ENCODE data around the gene TRAPPC14.
A peak's percentile ranks its signal among the peaks of the same experiment; 100 is the strongest.
"Not testable (repeated sequence)": the region's sequence is repeated elsewhere in the genome, so short reads cannot be mapped to it uniquely, and the experiment has no call there.

TRAPPC14 gene

DNA sequence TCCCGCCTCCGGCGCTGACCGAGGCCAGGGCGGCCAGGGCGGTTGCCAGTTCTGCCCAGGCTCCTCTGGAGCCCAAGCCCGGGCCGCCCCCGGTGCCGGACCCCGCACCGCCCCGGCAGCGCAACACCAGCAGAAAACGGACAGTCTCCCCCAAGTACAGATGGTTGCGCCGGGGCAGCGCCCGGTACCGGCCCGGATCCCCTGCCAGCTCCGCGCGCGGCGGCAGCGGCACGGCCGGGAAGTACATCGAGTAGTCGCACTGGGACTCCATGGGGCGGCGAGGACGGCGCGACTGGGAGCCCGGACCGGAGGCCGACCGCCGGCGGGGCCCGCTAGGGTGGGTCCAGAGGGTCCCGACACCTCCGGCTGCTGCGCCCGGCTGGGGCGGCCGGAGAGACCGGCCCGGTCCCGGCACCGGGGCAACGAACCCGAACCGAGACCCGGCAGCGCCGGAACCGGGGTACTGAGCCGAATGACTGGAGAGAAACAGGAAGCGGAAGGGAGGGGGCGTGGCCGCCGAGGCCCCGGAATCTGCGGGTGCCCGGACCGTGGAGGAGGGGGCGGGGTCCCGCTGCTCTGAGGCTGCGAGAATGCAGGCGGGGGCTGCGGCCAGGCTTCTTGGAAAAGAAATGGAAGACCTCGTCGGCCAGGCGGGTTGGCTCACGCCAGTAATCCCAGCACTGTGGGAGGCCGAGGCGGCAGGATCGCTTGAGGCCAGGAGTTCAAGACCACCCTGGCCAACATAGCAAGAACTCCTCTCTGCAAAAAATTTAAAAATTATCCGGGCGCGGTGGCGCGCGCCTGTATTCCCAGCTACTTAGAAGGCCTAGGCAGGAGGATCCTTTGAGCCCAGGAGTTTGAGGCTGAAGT, at the start of gene TRAPPC14:
Gene TRAPPC14, minus strand, starts transcription at position 495 of the 870 bp plus-strand sequence. Its CDS starts 224 bp downstream, at position 271.
- peak; percentile 91 for DNase-seq

DNA sequence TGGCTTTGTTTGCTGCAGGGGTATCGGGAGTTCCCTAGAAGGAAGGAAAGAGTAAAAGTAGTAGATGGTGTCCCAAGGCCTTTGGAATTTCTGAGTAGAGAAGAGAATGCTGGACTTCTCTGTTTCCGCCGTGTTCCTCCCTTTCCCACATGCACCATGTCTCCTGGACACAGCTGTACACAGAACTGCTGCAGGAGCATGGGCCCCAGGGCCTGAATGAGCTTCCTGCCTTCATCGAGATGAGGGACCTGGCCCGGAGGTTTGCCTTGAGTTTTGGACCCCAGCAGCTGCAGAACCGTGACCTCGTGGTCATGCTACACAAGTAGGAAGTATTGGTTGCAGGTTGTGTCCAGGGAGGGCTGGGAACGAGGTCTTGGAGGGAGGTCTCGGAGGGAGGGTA, 45.9 kb upstream of the TRAPPC14 start:
- DNase-seq, result no peak

DNA sequence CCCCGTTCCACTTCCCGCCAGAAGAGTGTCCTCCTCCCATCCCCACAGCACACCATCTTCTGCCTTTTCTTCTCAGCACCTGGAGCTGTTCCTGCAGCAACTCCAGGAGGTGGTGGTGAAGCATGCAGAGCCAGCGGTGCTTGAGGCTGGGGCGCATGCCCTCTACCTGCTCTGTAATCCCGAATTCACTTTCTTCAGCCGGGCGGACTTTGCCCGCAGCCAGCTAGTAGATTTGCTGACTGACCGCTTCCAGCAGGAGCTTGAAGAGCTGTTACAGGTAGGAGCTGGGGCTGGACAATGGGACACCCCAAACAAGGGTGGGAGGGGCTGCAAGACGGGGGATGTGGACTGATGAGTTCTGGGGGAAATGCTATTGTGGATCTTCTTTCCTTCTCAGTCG, 42.2 kb upstream of the TRAPPC14 start:
- no peak for DNase-seq

DNA sequence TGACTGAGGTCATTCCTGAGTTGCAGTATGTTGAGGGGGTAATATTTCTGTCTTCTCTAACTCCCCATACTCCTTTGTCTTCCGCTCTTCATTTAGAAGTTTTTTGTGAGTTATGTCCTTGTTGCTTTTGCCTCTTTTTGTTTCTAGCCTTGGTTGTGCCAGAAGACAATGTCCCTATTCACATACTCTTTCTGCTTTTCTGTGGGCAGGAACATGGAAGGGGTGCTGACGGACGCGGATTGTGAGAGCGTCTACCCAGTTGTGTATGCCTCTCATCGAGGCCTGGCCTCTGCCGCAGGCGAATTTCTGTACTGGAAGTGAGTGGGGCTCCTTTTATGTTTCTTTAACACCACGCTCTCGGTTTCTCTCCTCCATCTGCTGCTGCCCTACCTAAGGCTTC, 39.7 kb upstream of the TRAPPC14 start:
- no peak for DNase-seq

DNA sequence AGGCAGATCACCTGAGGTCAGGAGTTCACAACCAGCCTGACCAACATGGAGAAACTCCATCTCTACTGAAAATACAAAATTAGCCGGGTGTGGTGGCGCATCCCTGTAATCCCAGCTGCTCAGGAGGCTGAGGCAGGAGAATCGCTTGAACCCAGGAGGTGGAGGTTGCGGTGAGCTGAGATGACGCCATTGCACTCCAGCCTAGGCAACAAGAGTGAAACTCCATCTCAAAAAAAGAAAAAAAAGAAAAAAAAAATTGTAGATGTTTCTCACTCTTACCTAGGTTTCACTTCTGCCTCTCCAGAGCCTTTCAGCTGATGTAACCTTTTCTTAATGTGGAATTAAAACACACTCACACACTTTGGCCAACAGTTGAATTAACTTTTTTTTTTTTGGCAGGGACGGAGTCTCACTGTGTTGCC, 37.4 kb upstream of the TRAPPC14 start:
- DNase-seq, result not testable (repeated sequence)

DNA sequence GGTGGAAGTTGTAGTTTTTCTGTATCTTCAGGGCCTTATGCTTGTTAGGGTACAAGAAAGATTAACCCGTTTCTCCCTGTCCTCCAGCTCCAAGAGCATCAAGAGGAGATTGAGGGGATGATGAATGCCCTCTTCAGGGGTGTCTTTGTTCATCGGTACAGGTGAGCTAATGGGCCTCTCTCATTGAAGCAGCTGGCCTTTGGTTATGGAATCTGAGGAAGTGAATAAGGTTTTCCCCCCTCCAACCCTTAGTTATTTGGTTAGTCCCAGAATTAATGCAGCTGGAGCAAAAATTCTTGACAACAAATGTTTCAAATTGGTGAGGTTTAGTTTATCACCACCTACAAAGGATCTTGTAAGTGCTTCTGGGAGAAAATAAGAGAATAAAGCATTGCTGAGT, 36.7 kb upstream of the TRAPPC14 start:
- no peak for DNase-seq

DNA sequence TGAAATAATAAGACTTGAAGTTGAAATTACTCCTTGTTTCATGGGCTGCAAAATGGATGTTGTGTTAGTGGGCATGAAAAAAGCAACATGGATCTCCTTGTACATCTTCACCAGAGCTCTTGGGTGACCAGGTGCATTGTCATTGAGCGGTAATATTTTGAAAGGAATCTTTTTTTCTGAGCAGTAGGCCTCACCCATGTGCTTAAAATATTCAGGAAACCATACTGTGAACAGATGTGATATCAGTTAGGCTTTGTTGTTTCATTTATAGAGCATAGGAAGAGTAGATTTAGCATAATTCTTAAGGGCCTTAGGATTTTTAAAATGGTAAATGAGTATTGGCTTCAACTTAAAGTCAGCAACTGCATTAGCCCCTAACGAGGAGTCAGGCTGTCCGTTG, 34.4 kb upstream of the TRAPPC14 start:
- no peak for DNase-seq

DNA sequence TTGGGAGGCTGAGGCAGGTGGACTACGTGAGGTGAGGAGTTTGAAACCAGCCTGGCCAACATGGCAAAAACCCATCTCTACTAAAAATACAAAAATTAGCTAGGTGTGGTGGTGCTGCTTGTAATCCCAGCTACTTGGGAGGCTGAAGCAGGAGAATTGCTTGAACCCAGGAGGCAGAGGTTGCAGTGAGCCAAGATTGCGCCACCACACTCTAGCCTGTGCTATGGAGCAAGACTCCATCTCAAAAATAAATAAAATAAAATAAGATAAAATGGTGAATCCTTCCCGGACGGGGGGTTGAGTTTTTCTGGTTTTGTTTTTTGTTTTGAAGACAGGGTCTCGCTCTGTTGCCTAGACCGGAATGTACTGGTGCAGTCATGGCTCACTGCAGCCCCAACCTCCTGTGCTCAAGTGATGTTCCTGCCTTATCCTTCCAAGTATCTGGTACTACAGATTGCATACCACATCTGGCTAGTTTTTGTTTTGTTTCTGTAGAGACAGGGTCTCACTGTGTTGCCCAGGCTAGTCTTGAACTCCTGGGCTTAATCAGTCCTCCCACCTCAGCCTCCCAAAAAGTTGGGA, 33.8 kb upstream of the TRAPPC14 start:
- not testable (repeated sequence) for DNase-seq

DNA sequence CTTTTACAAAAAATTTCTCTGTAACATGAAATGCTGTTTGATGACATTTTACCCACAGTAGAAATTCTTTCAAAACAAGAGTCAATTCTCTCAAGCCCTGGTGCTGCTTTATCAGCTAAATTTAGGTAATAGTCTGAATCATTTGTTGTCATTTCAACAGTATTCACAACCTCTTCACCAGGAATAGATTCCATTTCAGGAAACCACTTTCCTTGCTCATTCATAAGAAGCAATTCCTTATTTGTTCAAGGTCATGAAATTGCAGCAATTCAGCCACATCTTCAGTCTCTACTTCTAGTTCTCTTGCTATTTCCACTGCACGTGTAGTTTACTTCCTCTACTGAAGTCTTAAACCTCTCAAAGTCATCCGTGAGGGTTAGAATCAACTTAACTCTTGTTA, 33.3 kb upstream of the TRAPPC14 start:
- DNase-seq, result no peak

DNA sequence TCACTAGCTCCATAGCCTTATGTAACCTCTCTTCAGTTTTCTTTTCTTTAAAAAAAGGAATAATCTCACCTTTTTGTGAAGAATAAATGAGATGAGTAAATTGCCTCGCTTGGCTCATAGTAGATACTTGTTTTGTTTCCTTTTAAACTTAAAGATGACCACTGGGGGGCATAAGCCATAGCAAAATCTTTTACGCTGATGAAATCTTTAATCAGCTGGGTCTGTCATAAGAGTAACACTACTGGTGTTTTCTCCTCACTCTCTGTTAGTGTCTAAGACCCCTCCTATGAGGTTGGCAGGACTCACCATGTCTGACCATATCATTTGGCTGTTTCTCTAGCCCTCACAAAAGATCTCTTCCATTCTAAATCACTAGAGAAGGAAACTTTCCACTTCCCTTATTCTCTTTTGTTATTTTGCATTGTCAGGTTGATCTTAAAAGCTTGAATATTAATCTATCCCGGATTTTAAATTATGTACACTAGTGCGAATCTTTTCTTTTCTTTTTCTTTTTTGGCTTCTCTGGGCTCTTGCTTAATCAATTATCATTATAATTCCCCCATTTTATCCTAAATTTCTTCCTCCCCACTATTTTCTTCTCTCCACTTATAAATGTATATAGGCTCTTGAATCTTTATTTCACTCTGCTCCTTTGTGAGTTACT, 31.7 kb upstream of the TRAPPC14 start:
- no peak for DNase-seq

DNA sequence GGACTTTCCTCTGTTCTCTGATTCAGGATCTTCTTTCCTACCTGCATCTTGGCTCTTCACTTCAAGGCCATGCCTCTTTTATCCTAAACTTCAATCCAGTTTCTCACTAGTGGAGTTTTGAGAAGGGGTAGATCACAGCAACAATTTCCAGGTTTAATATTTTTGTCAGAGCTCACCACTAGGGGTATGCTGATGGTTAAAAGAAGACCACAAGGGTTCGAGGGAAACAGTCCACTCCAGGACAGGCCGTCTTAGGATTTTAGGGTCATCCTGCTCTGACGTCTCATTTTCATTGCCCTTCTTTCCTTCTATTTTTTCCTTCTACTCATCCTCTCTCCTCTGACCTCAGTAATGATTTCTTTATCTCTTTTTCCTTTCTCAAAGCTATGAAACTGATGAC, 30.5 kb upstream of the TRAPPC14 start:
- DNase-seq, result no peak

DNA sequence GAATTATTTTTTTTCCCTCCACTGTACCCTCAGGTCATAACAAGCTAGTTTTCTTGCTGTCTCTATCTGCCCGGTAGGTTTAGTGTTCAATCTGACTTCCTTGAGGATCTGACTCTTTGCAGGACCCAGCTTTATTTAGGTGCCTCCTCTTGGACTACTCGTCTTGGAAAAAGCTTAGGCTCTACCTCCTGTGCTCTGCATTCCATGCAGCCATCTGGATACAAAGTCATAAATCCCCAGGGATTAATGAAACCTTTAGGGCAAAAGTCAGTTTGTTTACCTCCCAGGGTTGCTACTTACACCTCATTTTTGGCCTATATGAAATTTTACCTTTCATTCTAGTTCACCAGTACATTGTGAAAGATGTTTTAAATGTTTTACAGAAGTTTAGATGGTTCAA, 27.2 kb upstream of the TRAPPC14 start:
- no peak for DNase-seq

DNA sequence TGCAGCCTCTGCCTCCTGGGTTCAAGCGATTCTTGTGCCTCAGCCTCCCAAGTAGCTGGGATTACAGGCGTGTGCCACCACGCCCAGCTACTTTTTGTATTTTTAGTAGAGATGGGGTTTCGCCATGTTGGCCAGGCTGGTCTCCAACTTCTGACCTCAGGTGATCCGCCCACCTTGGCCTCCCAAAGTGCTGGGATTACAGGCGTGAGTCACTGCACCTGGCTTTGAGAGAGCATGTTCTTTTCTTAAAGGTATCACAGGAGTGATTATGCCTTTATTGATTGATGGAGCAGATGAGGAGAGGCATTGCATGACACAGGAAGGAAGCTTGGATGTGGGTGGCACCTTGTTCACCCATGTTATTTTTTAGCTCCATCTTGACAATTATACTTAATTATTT, 24.6 kb upstream of the TRAPPC14 start:
- DNase-seq, result not testable (repeated sequence)

DNA sequence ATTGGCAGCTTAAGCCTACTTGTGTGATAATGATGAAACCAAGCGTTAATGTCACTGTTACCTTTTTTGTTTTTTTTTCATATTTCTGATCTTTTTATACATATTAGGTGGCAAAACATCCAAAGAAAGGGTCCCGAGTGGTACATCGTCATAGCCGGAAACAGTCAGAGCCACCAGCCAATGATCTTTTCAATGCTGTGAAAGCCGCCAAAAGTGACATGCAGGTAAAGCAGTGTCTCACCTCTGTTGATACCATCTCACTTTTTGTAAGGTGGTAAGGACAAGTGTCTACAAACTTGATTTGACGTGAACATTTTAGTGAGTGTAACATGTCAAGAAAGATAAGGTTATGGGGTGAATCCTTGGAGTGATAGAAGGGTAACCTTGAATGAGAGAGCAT, 24.1 kb upstream of the TRAPPC14 start:
- DNase-seq, result not testable (repeated sequence)

DNA sequence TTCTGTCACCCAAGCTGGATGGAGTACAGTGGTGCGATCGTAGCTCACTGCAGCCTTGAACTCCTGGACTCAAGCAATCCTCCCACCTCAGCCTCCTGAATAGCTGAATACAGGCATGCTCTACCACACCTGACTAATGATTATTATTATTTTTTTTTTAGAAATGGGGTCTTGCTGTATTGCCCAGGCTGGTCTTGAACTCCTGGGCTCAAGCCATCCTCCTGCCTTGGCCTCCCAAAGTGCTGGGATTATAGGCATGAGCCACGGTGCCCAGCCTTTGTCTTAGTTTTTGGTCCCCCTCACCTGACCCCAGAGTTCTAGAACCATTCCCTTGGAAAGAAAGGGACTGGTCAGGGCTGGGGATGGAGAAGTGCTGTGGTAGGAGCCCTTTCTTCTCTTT, 21.6 kb upstream of the TRAPPC14 start:
- not testable (repeated sequence) for DNase-seq

DNA sequence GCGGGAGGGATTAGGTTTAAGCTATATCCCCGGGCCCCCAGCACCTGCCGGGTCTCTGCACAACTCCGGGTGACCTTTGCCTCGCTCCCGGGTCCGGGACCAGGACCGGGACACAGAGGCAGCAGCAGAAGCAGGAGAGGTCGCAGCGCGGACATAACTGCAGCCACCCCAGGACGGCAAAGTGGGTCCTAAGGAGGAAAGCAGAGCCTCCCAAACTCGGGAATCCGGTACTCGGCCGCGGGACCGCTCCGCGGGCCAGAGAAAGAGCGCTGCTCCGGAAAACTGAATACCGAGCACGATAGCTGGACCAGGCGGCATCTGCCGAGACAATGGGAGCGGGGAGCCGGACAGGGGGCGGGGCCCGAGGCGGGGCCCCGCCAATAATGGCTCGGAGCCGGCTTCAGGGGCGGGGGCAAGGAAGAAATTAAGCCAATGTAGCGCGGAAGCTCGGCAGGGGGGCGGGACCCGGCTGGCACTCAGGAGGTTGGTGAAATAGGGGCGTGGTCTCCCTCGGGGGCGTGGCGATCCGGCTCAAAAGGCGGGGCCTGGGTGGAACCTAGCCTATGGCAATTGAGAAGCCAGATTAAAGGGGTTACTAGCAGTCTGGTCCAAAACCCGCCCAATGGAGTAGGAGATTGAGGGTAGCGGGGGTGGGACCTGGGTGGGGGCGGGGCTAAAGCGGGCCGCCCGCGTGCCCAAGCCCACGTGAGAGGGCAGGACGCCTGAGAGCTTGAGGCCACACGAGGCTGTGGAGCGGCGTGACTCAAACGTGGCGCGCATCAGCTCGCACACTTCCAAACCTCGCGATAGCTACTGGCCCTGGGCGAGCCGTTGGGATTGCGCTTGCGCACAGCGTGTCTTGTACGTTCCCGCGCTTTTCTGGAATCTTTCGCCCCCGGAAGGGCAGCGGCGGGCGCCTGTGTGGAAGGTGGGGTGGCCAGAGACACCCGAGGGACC, 18.8 kb upstream of the TRAPPC14 start, which contains the start of the genes GPC2 and STAG3:
Gene GPC2, minus strand, starts transcription at position 337 of the 957 bp plus-strand sequence. Its CDS starts 182 bp downstream, at position 155.
Gene STAG3, plus strand, starts transcription at position 874 of the 957 bp plus-strand sequence. CDS start 2,639 bp downstream, outside the sequence.
- DNase-seq, result peak; percentile 97 to 99

GRCh38 chr7:100176096-100177044, 17.8 kb upstream of the TRAPPC14 start:
- no peak for DNase-seq

DNA sequence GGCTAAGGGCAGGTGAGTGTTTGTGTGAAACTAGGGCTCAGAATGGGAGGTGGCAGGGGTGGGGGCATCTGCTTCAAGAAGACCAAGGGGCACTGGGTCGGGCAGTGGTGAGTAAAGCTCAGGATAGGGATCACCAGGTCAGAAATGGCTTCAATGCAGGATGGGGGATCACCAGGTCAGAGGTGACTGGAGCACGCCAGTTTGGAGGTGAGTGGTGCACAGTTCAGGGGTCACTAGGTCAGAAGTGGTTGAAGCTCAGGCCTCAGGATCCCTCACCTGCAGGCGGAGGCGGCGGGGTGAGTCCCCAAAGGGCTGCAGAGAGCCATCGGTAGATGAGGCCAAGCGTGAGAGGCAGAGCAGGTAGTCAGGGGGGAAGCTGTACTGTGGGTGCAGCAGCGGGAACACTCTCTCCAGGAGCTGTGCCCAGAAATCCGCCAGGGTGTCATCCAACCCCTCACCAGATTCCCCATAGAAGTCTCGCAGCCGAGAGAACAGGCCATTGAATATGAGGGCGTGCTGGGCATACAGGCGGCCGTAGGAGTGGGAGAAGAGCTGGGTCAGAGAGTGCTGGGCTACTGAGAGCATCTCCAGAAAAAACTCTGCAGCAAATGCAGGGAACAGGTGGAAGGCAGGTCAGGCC, 16.9 kb upstream of the TRAPPC14 start:
- no peak for DNase-seq

GRCh38 chr7:100174582-100174981, 16.1 kb upstream of the TRAPPC14 start:
- DNase-seq, result no peak

- DNase-seq, result no peak
These were observed 15.4 kb upstream of the TRAPPC14 start for GRCh38 chr7:100173806-100174495.

All from activated CD4-positive, alpha-beta T cell treated with anti-CD3 and anti-CD28 coated beads for 4 hours (primary cell).